Subcutaneous abdominal adipose tissue (tissue), 5 donors: ENCODE results near the gene ACER3.

Experiments used
- H3K27ac ChIP-seq: one replicate; pipeline ENCODE4 v1.7.0; 2013; ENCODE audit warnings: low read depth, mild to moderate bottlenecking, inconsistent platforms, low read length, moderate library complexity
- H3K27me3 ChIP-seq, 5 donors: one replicate each; pipeline ENCODE4 v1.7.0; 2013; ENCODE audit warnings: low read length in 5 of 5, inconsistent platforms in 1 of 5; ENCODE audit not compliant: control insufficient read depth in 5 of 5, insufficient read depth in 4 of 5
- H3K36me3 ChIP-seq, 5 donors: one replicate each; pipeline ENCODE4 v1.7.0; 2013; ENCODE audit warnings: low read length in 5 of 5; ENCODE audit not compliant: control insufficient read depth in 5 of 5, insufficient read depth in 5 of 5
- H3K4me1 ChIP-seq, 5 donors: one replicate each; pipeline ENCODE4 v1.7.0; 2013; ENCODE audit warnings: low read length in 5 of 5, mild to moderate bottlenecking in 3 of 5, moderate library complexity in 1 of 5; ENCODE audit not compliant: control insufficient read depth in 5 of 5, insufficient read depth in 5 of 5
- H3K4me3 ChIP-seq, 5 donors: one replicate each; pipeline ENCODE4 v1.7.0; 2013; ENCODE audit warnings: low read length in 5 of 5, low read depth in 1 of 5
- H3K9ac ChIP-seq, 5 donors: one replicate each; pipeline ENCODE4 v1.7.0; 2013; ENCODE audit warnings: low read length in 5 of 5, mild to moderate bottlenecking in 4 of 5, moderate library complexity in 3 of 5
- H3K9me3 ChIP-seq, 5 donors: one replicate each; pipeline ENCODE4 v1.7.0; 2013; ENCODE audit warnings: low read length in 5 of 5; ENCODE audit not compliant: control insufficient read depth in 5 of 5
- donor health status: healthy.
- donor health status: healthy.
- donor health status: healthy.
- donor health status: healthy.
- donor health status: healthy.

The ACER3 gene

GRCh38 chr11:77026221-77026620 lies 165.5 kb downstream of the ACER3 start:
- H3K4me3 ChIP-seq, result no peak overlapping the region
- H3K4me1 ChIP-seq, result no peaks in the 10 kb centered on the region
- no peaks in the 10 kb centered on the region for H3K9me3 ChIP-seq
- no peak overlapping the region for H3K9ac ChIP-seq
- no peak overlapping the region for H3K27ac ChIP-seq
- H3K36me3 ChIP-seq, result peaks cover 0 to 13% (median 11%) of the 10 kb centered on the region in 5 donors
- H3K27me3 ChIP-seq, result peaks cover 0 to 10% (median 4%) of the 10 kb centered on the region in 5 donors

- Histone ChIP-seq H3K9ac (no peak overlapping the region), H3K9me3 (no peaks in the 10 kb centered on the region), H3K4me1 (no peaks in the 10 kb centered on the region), H3K4me3 (no peak overlapping the region), H3K27me3 (peaks cover 0 to 10% (median 4%) of the 10 kb centered on the region in 5 donors), H3K36me3 (peaks cover 0 to 10% (median 8%) of the 10 kb centered on the region in 5 donors), H3K27ac (no peak overlapping the region)
Observed at GRCh38 chr11:77026743-77027142, 166.0 kb downstream of the ACER3 start.

GRCh38 chr11:77027275-77027674 lies 166.6 kb downstream of the ACER3 start:
- no peak overlapping the region for H3K27ac ChIP-seq
- H3K27me3 ChIP-seq, result peaks cover 0 to 10% (median 4%) of the 10 kb centered on the region in 5 donors
- H3K4me1 ChIP-seq, result no peaks in the 10 kb centered on the region
- no peaks in the 10 kb centered on the region for H3K9me3 ChIP-seq
- no peak overlapping the region for H3K4me3 ChIP-seq
- H3K36me3 ChIP-seq, result peaks cover 0 to 4% (median 2%) of the 10 kb centered on the region in 5 donors
- no peak overlapping the region for H3K9ac ChIP-seq

- Histone ChIP-seq H3K36me3 (no peaks in the 10 kb centered on the region), H3K9ac (no peak overlapping the region), H3K4me1 (no peaks in the 10 kb centered on the region), H3K27me3 (peaks cover 0 to 10% (median 4%) of the 10 kb centered on the region in 5 donors), H3K4me3 (no peak overlapping the region), H3K9me3 (no peaks in the 10 kb centered on the region), H3K27ac (no peak overlapping the region)
Observed at GRCh38 chr11:77029829-77030228, 169.1 kb downstream of the ACER3 start.

GRCh38 chr11:77030834-77031414 lies 170.2 kb downstream of the ACER3 start:
- H3K27ac ChIP-seq, result no peak overlapping the region
- H3K4me3 ChIP-seq, result no peak overlapping the region
- no peak overlapping the region for H3K9ac ChIP-seq
- H3K9me3 ChIP-seq, result no peaks in the 10 kb centered on the region
- H3K4me1 ChIP-seq, result no peaks in the 10 kb centered on the region
- H3K27me3 ChIP-seq, result peaks cover 0 to 10% (median 4%) of the 10 kb centered on the region in 5 donors
- no peaks in the 10 kb centered on the region for H3K36me3 ChIP-seq

GRCh38 chr11:77031599-77031998 lies 170.9 kb downstream of the ACER3 start:
- Histone ChIP-seq H3K9ac (no peak overlapping the region), H3K4me3 (no peak overlapping the region), H3K27ac (no peak overlapping the region), H3K36me3 (no peaks in the 10 kb centered on the region), H3K27me3 (peaks cover 0 to 10% (median 5%) of the 10 kb centered on the region in 5 donors), H3K4me1 (no peaks in the 10 kb centered on the region), H3K9me3 (no peaks in the 10 kb centered on the region)

- no peaks in the 10 kb centered on the region for H3K9me3 ChIP-seq
- H3K4me3 ChIP-seq, result no peak overlapping the region
- H3K4me1 ChIP-seq, result peaks cover 0 to 16% (median 11%) of the 10 kb centered on the region in 5 donors
- H3K36me3 ChIP-seq, result no peaks in the 10 kb centered on the region
- H3K27ac ChIP-seq, result no peak overlapping the region
- peaks cover 0 to 28% (median 23%) of the 10 kb centered on the region in 5 donors for H3K27me3 ChIP-seq
- no peak overlapping the region for H3K9ac ChIP-seq
Observed at GRCh38 chr11:77035039-77035438, 174.3 kb downstream of the ACER3 start.

- H3K36me3 ChIP-seq, result no peaks in the 10 kb centered on the region
- H3K4me3 ChIP-seq, result no peak overlapping the region
- peaks cover 0 to 33% (median 25%) of the 10 kb centered on the region in 5 donors for H3K27me3 ChIP-seq
- H3K27ac ChIP-seq, result no peak overlapping the region
- H3K9ac ChIP-seq, result no peak overlapping the region
- no peaks in the 10 kb centered on the region for H3K9me3 ChIP-seq
- H3K4me1 ChIP-seq, result peaks cover 0 to 18% (median 13%) of the 10 kb centered on the region in 5 donors
Observed at GRCh38 chr11:77035580-77035979, 174.9 kb downstream of the ACER3 start.

GRCh38 chr11:77036398-77036797 lies 175.7 kb downstream of the ACER3 start:
- H3K9ac ChIP-seq, result no peak overlapping the region
- H3K9me3 ChIP-seq, result no peaks in the 10 kb centered on the region
- H3K4me3 ChIP-seq, result no peak overlapping the region
- peaks cover 0 to 18% (median 13%) of the 10 kb centered on the region in 5 donors for H3K4me1 ChIP-seq
- H3K36me3 ChIP-seq, result no peaks in the 10 kb centered on the region
- peaks cover 0 to 28% (median 25%) of the 10 kb centered on the region in 5 donors for H3K27me3 ChIP-seq
- no peak overlapping the region for H3K27ac ChIP-seq

- no peak overlapping the region for H3K4me3 ChIP-seq
- no peak overlapping the region for H3K27ac ChIP-seq
- H3K9me3 ChIP-seq, result no peaks in the 10 kb centered on the region
- H3K9ac ChIP-seq, result no peak overlapping the region
- peaks cover 0 to 30% (median 27%) of the 10 kb centered on the region in 5 donors for H3K27me3 ChIP-seq
- peaks cover 0 to 18% (median 13%) of the 10 kb centered on the region in 5 donors for H3K4me1 ChIP-seq
- H3K36me3 ChIP-seq, result no peaks in the 10 kb centered on the region
Observed at GRCh38 chr11:77037057-77037456, 176.3 kb downstream of the ACER3 start.
